GM19438 (cell line): ENCODE results near the gene AGRN.
"Not testable (repeated sequence)": the region's sequence is repeated elsewhere in the genome, so short reads cannot be mapped to it uniquely, and the experiment has no call there.

ENCODE experiments used
- ATAC-seq: cut with Tn5 transposase; IDR thresholded peaks from one replicate; pipeline ENCODE4 v1.9.1; 2021; ENCODE audit warnings: low read depth; ENCODE audit not compliant: unreplicated experiment

AGRN gene

GRCh38 chr1:1020000-1020404 lies at the start of gene AGRN:
Gene AGRN, plus strand, starts transcription at chr1:1020120. Its CDS starts 53 bp downstream, at chr1:1020173.
- ATAC-seq, result peak; percentile 22

- no peak for ATAC-seq
Measured at GRCh38 chr1:970242-970972, 49.5 kb upstream of the AGRN start.

- ATAC-seq, result no peak
Measured at GRCh38 chr1:970973-971730, 48.8 kb upstream of the AGRN start.

- ATAC-seq, result no peak
Measured at GRCh38 chr1:971751-972506, 48.0 kb upstream of the AGRN start.

- no peak for ATAC-seq
Measured at GRCh38 chr1:972726-973458, 47.0 kb upstream of the AGRN start.

GRCh38 chr1:973459-974292 lies 46.2 kb upstream of the AGRN start:
- ATAC-seq, result no peak

GRCh38 chr1:974293-974640 lies 45.7 kb upstream of the AGRN start:
- no peak for ATAC-seq

- ATAC-seq, result no peak
Measured at GRCh38 chr1:974687-975328, 45.1 kb upstream of the AGRN start.

- no peak for ATAC-seq
Measured at GRCh38 chr1:975365-975764, 44.6 kb upstream of the AGRN start.

GRCh38 chr1:975896-976683 lies 43.8 kb upstream of the AGRN start:
- no peak for ATAC-seq

GRCh38 chr1:976791-977190 lies 43.1 kb upstream of the AGRN start:
- ATAC-seq, result not testable (repeated sequence)

- no peak for ATAC-seq
Measured at GRCh38 chr1:978069-978834, 41.7 kb upstream of the AGRN start.

- no peak for ATAC-seq
Measured at GRCh38 chr1:978835-979743, 40.8 kb upstream of the AGRN start.

GRCh38 chr1:979744-980072 lies 40.2 kb upstream of the AGRN start:
- ATAC-seq, result no peak

GRCh38 chr1:980137-980571 lies 39.8 kb upstream of the AGRN start:
- no peak for ATAC-seq

- ATAC-seq, result no peak
Measured at GRCh38 chr1:980602-981395, 39.1 kb upstream of the AGRN start.
